ENCODE data around the gene TEX261.
"Not testable (repeated sequence)": the region's sequence is repeated elsewhere in the genome, so short reads cannot be mapped to it uniquely, and the experiment has no call there.

The TEX261 gene

GRCh38 chr2:70994699-70995425 is at the start of gene TEX261:
TEX261 (minus strand) TSS chr2:70994873; CDS start chr2:70994757, 116 bp downstream.
- DNase-seq (ENCODE audit: low read depth in 2 of 2, low spot score in 1 of 2) = peak; percentile 70 to 77

- DNase-seq (ENCODE audit: low read depth in 2 of 2, low spot score in 1 of 2) = no peak
These were observed 49.1 kb upstream of the TEX261 start for GRCh38 chr2:71043531-71044407.

GRCh38 chr2:71042287-71042686 is 47.6 kb upstream of the TEX261 start:
- DNase-seq (ENCODE audit: low read depth in 2 of 2, low spot score in 1 of 2) = no peak

- DNase-seq (ENCODE audit: low read depth in 2 of 2, low spot score in 1 of 2) = not testable (repeated sequence)
These were observed 41.6 kb upstream of the TEX261 start for GRCh38 chr2:71036296-71036695.

GRCh38 chr2:71023553-71024243 is 29.0 kb upstream of the TEX261 start:
- DNase-seq (ENCODE audit: low read depth in 2 of 2, low spot score in 1 of 2) = peak; percentile 43 to 56

GRCh38 chr2:71021394-71021793 is 26.7 kb upstream of the TEX261 start:
- DNase-seq (ENCODE audit: low read depth in 2 of 2, low spot score in 1 of 2) = not testable (repeated sequence)

GRCh38 chr2:71019989-71020388 is 25.3 kb upstream of the TEX261 start:
- DNase-seq (ENCODE audit: low read depth in 2 of 2, low spot score in 1 of 2) = not testable (repeated sequence)

- no peak for DNase-seq (ENCODE audit: low read depth in 2 of 2, low spot score in 1 of 2)
These were observed 24.0 kb upstream of the TEX261 start for GRCh38 chr2:71018625-71019024.

GRCh38 chr2:71011786-71012185 is 17.1 kb upstream of the TEX261 start:
- DNase-seq (ENCODE audit: low read depth in 2 of 2, low spot score in 1 of 2) = not testable (repeated sequence)

- DNase-seq (ENCODE audit: low read depth in 2 of 2, low spot score in 1 of 2) = no peak
These were observed 13.7 kb upstream of the TEX261 start for GRCh38 chr2:71008342-71008741.

GRCh38 chr2:71006955-71007799 is 12.5 kb upstream of the TEX261 start:
- no peak for DNase-seq (ENCODE audit: low read depth in 2 of 2, low spot score in 1 of 2)

- DNase-seq (ENCODE audit: low read depth in 2 of 2, low spot score in 1 of 2) = no peak
These were observed 11.7 kb upstream of the TEX261 start for GRCh38 chr2:71006323-71006722.

GRCh38 chr2:71005271-71006202 is 10.9 kb upstream of the TEX261 start:
- DNase-seq (ENCODE audit: low read depth in 2 of 2, low spot score in 1 of 2) = no peak

GRCh38 chr2:71004857-71005256 is 10.2 kb upstream of the TEX261 start:
- no peak for DNase-seq (ENCODE audit: low read depth in 2 of 2, low spot score in 1 of 2)

- DNase-seq (ENCODE audit: low read depth in 2 of 2, low spot score in 1 of 2) = no peak
These were observed 9.5 kb upstream of the TEX261 start for GRCh38 chr2:71003966-71004755.

- no peak for DNase-seq (ENCODE audit: low read depth in 2 of 2, low spot score in 1 of 2)
These were observed 8.7 kb upstream of the TEX261 start for GRCh38 chr2:71003396-71003795.

GRCh38 chr2:71001981-71002570 is 7.4 kb upstream of the TEX261 start:
- DNase-seq (ENCODE audit: low read depth in 2 of 2, low spot score in 1 of 2) = no peak

- DNase-seq (ENCODE audit: low read depth in 2 of 2, low spot score in 1 of 2) = no peak
These were observed 6.9 kb upstream of the TEX261 start for GRCh38 chr2:71001592-71001927.

Data from stimulated activated CD8-positive, alpha-beta memory T cell treated with anti-CD3 and anti-CD28 coated beads, Interleukin-4, amount 100 ng/mL, for 4 hours (primary cell).